ENCODE results near the gene OR10K2. TPM values are rescaled to one million over a fixed set of nuclear protein-coding genes. Genes with fewer than 3 reads are reported as not detected.

The OR10K2 gene
- total RNA-seq, 1 donor = not detected

DNA sequence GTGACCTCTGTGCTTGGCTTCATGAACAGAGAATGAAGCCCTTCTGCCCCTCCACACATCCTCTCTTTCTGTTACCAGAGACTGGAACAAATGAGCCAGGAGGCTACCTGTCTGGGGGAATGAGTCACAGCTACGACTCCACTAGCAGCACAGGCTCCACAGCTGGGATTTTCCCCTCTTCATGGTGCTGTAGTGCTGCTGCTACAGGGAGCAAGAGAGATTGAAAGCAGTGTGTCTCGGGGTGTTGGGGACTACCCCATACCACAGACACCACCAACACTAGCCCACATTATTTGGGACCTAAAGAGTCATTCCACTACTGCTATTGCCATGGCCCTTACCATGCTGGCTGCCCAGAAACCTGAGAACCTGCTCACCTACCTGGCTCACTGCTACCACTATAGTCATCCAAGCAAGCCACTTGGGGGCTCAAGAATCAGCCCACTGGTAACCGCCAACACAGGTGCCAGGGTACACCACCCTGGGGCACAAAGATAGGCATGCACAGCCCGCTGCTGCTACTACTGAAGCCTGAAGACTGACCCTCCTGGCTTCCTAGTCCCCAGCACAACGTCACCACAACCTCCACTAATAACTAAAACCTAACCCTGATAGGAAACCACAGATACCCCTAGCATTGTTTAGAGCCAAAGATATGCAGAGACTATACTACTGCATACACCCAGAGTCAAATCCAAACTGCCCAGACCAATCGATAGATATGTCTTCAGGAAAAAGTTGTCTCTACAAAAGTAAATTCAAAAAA, 54.7 kb downstream of the OR10K2 start:
- no peak for DNase-seq (ENCODE audit: low read depth)
- no peak for TF ChIP-seq CTCF (IDR thresholded peaks at IDR 0.05; ENCODE audit: insufficient read depth, low read length)

More for the DNA sequence above, 54.7 kb downstream of the OR10K2 start:
- H3K4me3 ChIP-seq (ENCODE audit: low read depth, low read length) = no peak overlapping the region

Other genes with a start within 250 kb of the OR10K2 start
- 0.09 TPM in 1 of 2 replicates, not detected in the other for gene CD1D, start 245.3 kb downstream of the OR10K2 start, total RNA-seq (ENCODE audit: low replicate concordance)
- gene CD1A, start 171.8 kb downstream of the OR10K2 start, total RNA-seq (ENCODE audit: low replicate concordance) = not detected in 2 replicates
- gene CD1C, start 136.3 kb downstream of the OR10K2 start, total RNA-seq (ENCODE audit: low replicate concordance) = not detected in 2 replicates
- not detected in 2 replicates for gene CD1B, start 94.7 kb downstream of the OR10K2 start, total RNA-seq (ENCODE audit: low replicate concordance)
- not detected in 2 replicates for gene CD1E, start 72.3 kb downstream of the OR10K2 start, total RNA-seq (ENCODE audit: low replicate concordance)
- not detected in 2 replicates for gene OR10T2, start 26.8 kb downstream of the OR10K2 start, total RNA-seq (ENCODE audit: low replicate concordance)
- not detected in 2 replicates for gene OR10K1, start 35.6 kb upstream of the OR10K2 start, total RNA-seq (ENCODE audit: low replicate concordance)
- not detected in 2 replicates for gene OR10R2, start 46.0 kb upstream of the OR10K2 start, total RNA-seq (ENCODE audit: low replicate concordance)
- gene OR6Y1, start 128.2 kb upstream of the OR10K2 start, total RNA-seq (ENCODE audit: low replicate concordance) = not detected in 2 replicates
- not detected in 2 replicates for gene OR6P1, start 144.3 kb upstream of the OR10K2 start, total RNA-seq (ENCODE audit: low replicate concordance)
- gene OR10X1, start 153.7 kb upstream of the OR10K2 start, total RNA-seq (ENCODE audit: low replicate concordance) = not detected in 2 replicates
- not detected in 2 replicates for gene OR10Z1, start 179.0 kb upstream of the OR10K2 start, total RNA-seq (ENCODE audit: low replicate concordance)